Erythroblast (primary cell): ENCODE results near the gene HECW1.

ENCODE experiments used
- GATA1 ChIP-seq: IDR thresholded peaks from 2 replicates; pipeline ENCODE4 v1.6.1; 2011; ENCODE audit warnings: low read depth, mild to moderate bottlenecking, control low read depth, low read length, moderate library complexity
- POLR2A ChIP-seq: IDR thresholded peaks from 2 replicates; pipeline ENCODE4 v1.6.1; 2011; ENCODE audit warnings: mild to moderate bottlenecking, low read length

GRCh38 chr7:43290978-43291377, 178.5 kb downstream of the HECW1 start:
- TF ChIP-seq POLR2A (no peak), GATA1 (no peak)
